ENCODE data around the gene RASGEF1B.

DNA sequence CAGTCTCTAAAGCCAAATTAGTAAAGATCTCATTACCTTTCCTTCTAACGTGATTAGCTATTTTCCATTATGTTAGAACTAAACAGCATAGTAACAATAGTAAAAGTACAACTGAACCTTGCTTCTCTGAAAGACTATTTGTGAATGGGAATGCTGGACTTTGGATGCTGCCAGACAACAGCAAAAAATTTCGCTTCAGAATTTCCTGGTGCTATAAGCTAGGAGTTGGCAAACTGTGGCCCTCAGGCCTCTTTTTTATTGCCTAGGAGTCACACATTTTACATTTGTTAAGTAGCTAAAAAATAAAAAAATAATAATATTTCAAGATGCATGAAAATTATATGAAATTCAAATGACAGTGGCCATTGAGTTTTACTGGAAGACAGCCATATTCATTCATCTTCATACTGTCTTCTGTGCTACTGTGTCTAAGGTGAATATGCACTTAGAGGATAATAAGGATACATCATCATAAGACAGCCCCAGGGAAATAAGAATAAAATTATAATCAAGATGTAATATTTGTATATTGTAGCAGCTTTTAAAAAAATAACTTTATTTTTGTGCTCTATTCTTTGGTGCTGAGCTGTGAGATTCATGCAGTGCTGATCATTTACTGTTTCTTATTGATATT is 34.6 kb downstream of the RASGEF1B start:
- TF ChIP-seq CTCF (IDR thresholded peaks at IDR 0.05; ENCODE audit: low read depth, low read length) (no peak), EZH2phosphoT487 (IDR thresholded peaks at IDR 0.05; ENCODE audit: low read depth) (no peak)
